SIG-M5 treated with dmso at 0.1 percent for 504 hours (cell line): Measurements from ENCODE around the gene PAQR7.
"Not testable (repeated sequence)": the region's sequence is repeated elsewhere in the genome, so short reads cannot be mapped to it uniquely, and the experiment has no call there.

Source experiments
- DNase-seq: peaks from one replicate; lab custom pipeline; 2025; ENCODE audit not compliant: unreplicated experiment; lab: John Stamatoyannopoulos, UW

PAQR7 gene

GRCh38 chr1:25848531-25848930 is 27.0 kb downstream of the PAQR7 start:
- no peak for DNase-seq

GRCh38 chr1:25847929-25848328 is 27.6 kb downstream of the PAQR7 start:
- DNase-seq: no peak

- no peak for DNase-seq
These were observed 29.8 kb downstream of the PAQR7 start for GRCh38 chr1:25845664-25846063.

- DNase-seq: no peak
These were observed 30.8 kb downstream of the PAQR7 start for GRCh38 chr1:25844536-25845337.

GRCh38 chr1:25843483-25843882 is 32.0 kb downstream of the PAQR7 start:
- DNase-seq: no peak

GRCh38 chr1:25839808-25840207 is 35.7 kb downstream of the PAQR7 start:
- not testable (repeated sequence) for DNase-seq

GRCh38 chr1:25837262-25837875 is 38.1 kb downstream of the PAQR7 start:
- DNase-seq: no peak

- no peak for DNase-seq
These were observed 38.8 kb downstream of the PAQR7 start for GRCh38 chr1:25836695-25837094.

GRCh38 chr1:25834894-25835293 is 40.6 kb downstream of the PAQR7 start:
- no peak for DNase-seq

- no peak for DNase-seq
These were observed 42.4 kb downstream of the PAQR7 start for GRCh38 chr1:25833158-25833557.

- DNase-seq: no peak
These were observed 43.0 kb downstream of the PAQR7 start for GRCh38 chr1:25832336-25833037.

GRCh38 chr1:25831569-25832196 is 43.8 kb downstream of the PAQR7 start:
- DNase-seq: no peak

- no peak for DNase-seq
These were observed 46.5 kb downstream of the PAQR7 start for GRCh38 chr1:25829046-25829445.

GRCh38 chr1:25828491-25828890 is 47.0 kb downstream of the PAQR7 start:
- no peak for DNase-seq

GRCh38 chr1:25826571-25826970 is 48.9 kb downstream of the PAQR7 start:
- no peak for DNase-seq

- DNase-seq: no peak
These were observed 49.9 kb downstream of the PAQR7 start for GRCh38 chr1:25825605-25826004.

GRCh38 chr1:25821630-25822091 is 53.8 kb downstream of the PAQR7 start:
- no peak for DNase-seq

- DNase-seq: no peak
These were observed 54.4 kb downstream of the PAQR7 start for GRCh38 chr1:25821112-25821476.

- DNase-seq: peak; percentile 78
These were observed 55.0 kb downstream of the PAQR7 start for GRCh38 chr1:25820247-25821111.

GRCh38 chr1:25819491-25820246 is 55.8 kb downstream of the PAQR7 start, which contains the start of gene MTFR1L:
Gene MTFR1L (plus strand): TSS chr1:25819954. CDS start chr1:25823105, 3,151 bp downstream.
- peak; percentile 69 for DNase-seq
